IMR-90 (cell line): ENCODE results near the gene ULBP2. TPM values are rescaled to one million over a fixed set of nuclear protein-coding genes. Genes with fewer than 3 reads are reported as not detected.

Experiments
- ATAC-seq: fragments of 200-7000 bp; cut with Tn5 transposase; 2 replicates; pipeline ENCODE4 v1.9.1; 2020; ENCODE audit warnings: low read depth, mild to moderate bottlenecking, moderate library complexity
- BruUV-seq: library from RNA; stranded (reverse); fragments of 400-500 nt; replicated peaks from 2 replicates; lab custom pipeline; 2021; lab: Mats Ljungman, UMichigan
- CTCF ChIA-PET: fragments of 300-600 bp; formaldehyde crosslinking; extraction: SDS; loops from one replicate; lab custom pipeline; 2021; ENCODE audit warnings: antibody characterized with exemption; lab: Yijun Ruan, JAX
- POLR2A ChIA-PET: fragments of 300-600 bp; sonication (Branson Sonifier 250); formaldehyde crosslinking; loops from one replicate; lab custom pipeline; 2022; ENCODE audit warnings: antibody characterized with exemption; ENCODE audit not compliant: unreplicated experiment; lab: Charles Lee
- DNase-seq: peaks from one replicate; pipeline ENCODE4 v3.0.0; 2013
- H2AFZ ChIP-seq: replicated peaks from 2 replicates; pipeline ENCODE3; 2013; ENCODE audit warnings: low read length, mild to moderate bottlenecking; ENCODE audit not compliant: poor library complexity
- H2AK5ac ChIP-seq: 2 replicates; pipeline ENCODE4 v1.6.1; 2013; ENCODE audit warnings: low read depth, low read length, inconsistent platforms
- H2AK9ac ChIP-seq: replicated peaks from 2 replicates; pipeline ENCODE3; 2013; ENCODE audit warnings: mild to moderate bottlenecking, low read depth, low read length, moderate library complexity; ENCODE audit not compliant: poor library complexity
- H2BK120ac ChIP-seq: 2 replicates; pipeline ENCODE4 v1.6.1; 2013; ENCODE audit warnings: low read depth, low read length, inconsistent platforms
- H2BK15ac ChIP-seq: 3 replicates; pipeline ENCODE4 v1.6.1; 2013; ENCODE audit warnings: low read depth, low read length, inconsistent platforms
- H2BK20ac ChIP-seq: 2 replicates; pipeline ENCODE4 v1.6.1; 2013; ENCODE audit warnings: low read depth, mild to moderate bottlenecking, inconsistent platforms, low read length, moderate library complexity
- H2BK5ac ChIP-seq: 2 replicates; pipeline ENCODE4 v1.6.1; 2013; ENCODE audit warnings: mild to moderate bottlenecking, low read depth, low read length, inconsistent platforms; ENCODE audit not compliant: poor library complexity, severe bottlenecking
- H3K14ac ChIP-seq: replicated peaks from 2 replicates; pipeline ENCODE4 v1.6.1; 2013; ENCODE audit warnings: low read depth, low read length, inconsistent platforms
- H3K18ac ChIP-seq: 2 replicates; pipeline ENCODE4 v1.6.1; 2013; ENCODE audit warnings: low read depth, low read length, control low read depth
- H3K23ac ChIP-seq: 2 replicates; pipeline ENCODE4 v1.6.1; 2013; ENCODE audit warnings: low read depth, low read length, inconsistent platforms
- H3K27ac ChIP-seq: 2 replicates; pipeline ENCODE4 v1.5.1; 2013; ENCODE audit warnings: mild to moderate bottlenecking, control low read depth, low read length; ENCODE audit not compliant: insufficient read depth
- H3K27me3 ChIP-seq: 2 replicates; pipeline ENCODE4 v1.6.1; 2013; ENCODE audit warnings: low read length; ENCODE audit not compliant: control insufficient read depth, insufficient read depth
- H3K36me3 ChIP-seq: 2 replicates; pipeline ENCODE4 v1.6.1; 2013; ENCODE audit warnings: low read length, mixed read lengths; ENCODE audit not compliant: control insufficient read depth, insufficient read depth
- H3K4ac ChIP-seq: 2 replicates; pipeline ENCODE4 v1.6.1; 2013; ENCODE audit warnings: low read depth, low read length, inconsistent platforms
- H3K4me1 ChIP-seq: 2 replicates; pipeline ENCODE4 v1.6.1; 2013; ENCODE audit warnings: low read length, mixed read lengths; ENCODE audit not compliant: control insufficient read depth, insufficient read depth
- H3K4me2 ChIP-seq: 2 replicates; pipeline ENCODE4 v1.6.1; 2013; ENCODE audit warnings: low read depth, mild to moderate bottlenecking, control low read depth, low read length, moderate library complexity
- H3K4me3 ChIP-seq: 2 replicates; pipeline ENCODE4 v1.5.1; 2013; ENCODE audit warnings: low read depth, mild to moderate bottlenecking, control low read depth, low read length, moderate library complexity; ENCODE audit not compliant: insufficient read depth
- H3K56ac ChIP-seq: 2 replicates; pipeline ENCODE4 v1.6.1; 2013; ENCODE audit warnings: low read length, inconsistent platforms; ENCODE audit not compliant: insufficient read depth; ENCODE audit errors: extremely low read depth
- H3K79me1 ChIP-seq, 2 experiments: 2 replicates each; pipeline ENCODE4 v1.6.1; 2013; ENCODE audit warnings: low read length in 2 of 2, inconsistent platforms in 1 of 2, low read depth in 1 of 2
- H3K9ac ChIP-seq: 2 replicates; pipeline ENCODE4 v1.6.1; 2013; ENCODE audit warnings: low read depth, low read length, control low read depth
- H3K9me1 ChIP-seq: 2 replicates; pipeline ENCODE4 v1.6.1; 2013; ENCODE audit warnings: low read length, inconsistent platforms; ENCODE audit not compliant: insufficient read depth
- H3K9me3 ChIP-seq: 2 replicates; pipeline ENCODE4 v1.6.1; 2013; ENCODE audit warnings: low read length; ENCODE audit not compliant: control insufficient read depth, insufficient read depth
- H4K20me1 ChIP-seq: 2 replicates; pipeline ENCODE4 v1.6.1; 2013; ENCODE audit warnings: low read length, inconsistent platforms; ENCODE audit not compliant: insufficient read depth
- H4K5ac ChIP-seq: 2 replicates; pipeline ENCODE4 v1.6.1; 2013; ENCODE audit warnings: mild to moderate bottlenecking, low read depth, low read length, control low read depth
- H4K8ac ChIP-seq, 2 experiments: 2 replicates each; pipeline ENCODE4 v1.6.1; 2013; ENCODE audit warnings: low read depth in 2 of 2, low read length in 2 of 2, control low read depth in 1 of 2, inconsistent platforms in 1 of 2
- H4K91ac ChIP-seq: 2 replicates; pipeline ENCODE4 v1.6.1; 2013; ENCODE audit warnings: low read depth, low read length, inconsistent platforms; ENCODE audit not compliant: insufficient read depth
- FOS ChIP-seq: fragments of 150-350 bp; IDR thresholded peaks from 2 replicates; pipeline ENCODE4 v1.6.1; 2016; ENCODE audit warnings: low read depth, low read length
- RAD21 ChIP-seq: IDR thresholded peaks from 2 replicates; pipeline ENCODE4 v1.6.1; 2012; ENCODE audit warnings: low read length, improper control_type of control experiment
- WGBS, 2 experiments: methylation state at CpG; one replicate each; pipeline versions ENCODE4 v1.1.5 to v1.1.7; 2013; ENCODE audit warnings: missing lambda C conversion rate in 2 of 2; ENCODE audit not compliant: insufficient read length in 1 of 2; ENCODE audit errors: extremely low coverage in 2 of 2; 5-methylcytosine and 5-hydroxymethylcytosine counted together
- dilution Hi-C: fragments of 300-500 bp; cut with HindIII; formaldehyde crosslinking; loops from one replicate; pipeline ENCODE4 v1.14.3; 2018; ENCODE audit warnings: low sequenced_read_pairs; ENCODE audit not compliant: unreplicated experiment
- in situ Hi-C: fragments of 300-500 bp; cut with MboI; formaldehyde crosslinking; loops from 3 replicates; pipeline ENCODE4 v1.14.3; 2019; ENCODE audit warnings: low sequenced_read_pairs, inconsistent platforms, mixed read lengths
- intact Hi-C: fragments of 100-400 bp; cut with micrococcal nuclease; formaldehyde crosslinking; loops from 2 replicates; pipeline ENCODE4 v1.10.0; 2022
- polyA plus RNA-seq, 3 experiments: library from polyadenylated mRNA; depleted of rRNA; stranded (reverse); fragments of >200 nt; gene quantifications; 2 replicates each; pipeline ENCODE4 v1.2.3, GENCODE V29; 2012; ENCODE audit warnings: low replicate concordance in 1 of 3
- total RNA-seq: library from RNA; depleted of rRNA; stranded (reverse); fragments of >200 nt; gene quantifications from 2 replicates; pipeline ENCODE4 v1.2.3, GENCODE V29; 2012
- TF ChIP-seq, protein P1 (sequence below): fragments of 150-350 bp; IDR thresholded peaks from 2 replicates; pipeline ENCODE4 v1.6.1; 2016; ENCODE audit warnings: low read depth, mild to moderate bottlenecking, low read length, moderate library complexity, borderline replicate concordance

The ULBP2 gene
- total and polyA plus RNA-seq, 2 of the 4 experiments (the other 2 are of a cell fraction): 7.9 to 16.2 TPM

DNA sequence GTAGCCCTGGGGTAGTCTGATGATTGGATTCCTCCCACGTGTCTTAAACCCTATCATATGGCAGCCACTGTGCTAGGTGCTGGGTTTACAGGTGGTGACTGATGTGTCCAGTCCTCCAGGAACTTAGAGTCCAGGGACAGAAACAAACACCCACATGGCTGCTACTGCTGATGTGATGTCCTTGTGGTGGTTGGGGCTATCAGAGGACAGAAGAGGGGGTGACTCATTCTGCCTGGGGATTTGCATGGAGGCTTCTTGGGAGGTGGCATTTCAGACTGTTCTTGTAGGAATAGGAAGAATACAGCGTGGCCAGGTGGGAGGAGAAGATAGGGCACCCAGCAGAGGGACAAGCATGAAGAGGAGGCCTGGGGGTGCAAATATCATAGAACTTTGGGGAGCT, 28.7 kb upstream of the ULBP2 start:
- Histone ChIP-seq H4K91ac (no peak overlapping the region), H2BK20ac (no peak overlapping the region), H4K20me1 (no peaks in the 10 kb centered on the region), H3K36me3 (no peaks in the 10 kb centered on the region), H2BK15ac (no peak overlapping the region), H3K27me3 (peaks cover 18% of the 10 kb centered on the region), H3K56ac (no peak overlapping the region), H4K8ac (no peak overlapping the region), H3K9me1 (peaks cover 4% of the 10 kb centered on the region; the same call in 1 of the 2 replicates), H2BK5ac (no peak overlapping the region), H2AK5ac (no peak overlapping the region), H3K9me3 (peaks cover 10% of the 10 kb centered on the region), H3K4me3 (no peak overlapping the region), H3K4me1 (no peaks in the 10 kb centered on the region), H3K23ac (no peak overlapping the region), H2BK120ac (no peak overlapping the region), H3K18ac (no peak overlapping the region), H2AFZ (no peak overlapping the region), H4K5ac (no peak overlapping the region), H3K4ac (no peak overlapping the region), H2AK9ac (no peak overlapping the region), H3K4me2 (no peak overlapping the region), H3K14ac (no peak overlapping the region), H3K27ac (no peak overlapping the region), H3K79me1 (no peaks in the 10 kb centered on the region), H3K9ac (no peak overlapping the region)
- dilution Hi-C loops: no loop called here
- BruUV-seq: no TSS peak
- WGBS, 2 experiments: 20% methylated on average over 1 of the region's 2 CpGs; no CpG with 5 or more reads in 1 of the 2 experiments
- ATAC-seq (no peak), DNase-seq (no peak)
- intact Hi-C loops: no loop called here
- in situ Hi-C loops: no loop called here
- ChIA-PET CTCF (no interaction called here), POLR2A (no interaction called here)
- TF ChIP-seq, protein P1, sequence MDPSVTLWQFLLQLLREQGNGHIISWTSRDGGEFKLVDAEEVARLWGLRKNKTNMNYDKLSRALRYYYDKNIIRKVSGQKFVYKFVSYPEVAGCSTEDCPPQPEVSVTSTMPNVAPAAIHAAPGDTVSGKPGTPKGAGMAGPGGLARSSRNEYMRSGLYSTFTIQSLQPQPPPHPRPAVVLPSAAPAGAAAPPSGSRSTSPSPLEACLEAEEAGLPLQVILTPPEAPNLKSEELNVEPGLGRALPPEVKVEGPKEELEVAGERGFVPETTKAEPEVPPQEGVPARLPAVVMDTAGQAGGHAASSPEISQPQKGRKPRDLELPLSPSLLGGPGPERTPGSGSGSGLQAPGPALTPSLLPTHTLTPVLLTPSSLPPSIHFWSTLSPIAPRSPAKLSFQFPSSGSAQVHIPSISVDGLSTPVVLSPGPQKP: no peak
- no peak for TF ChIP-seq FOS
- no peak for TF ChIP-seq RAD21
